NT2/D1 (cell line): ENCODE data around the gene ANKDD1B.

Experiments used
- DNase-seq: peaks from one replicate; pipeline ENCODE4 v3.0.0-alpha.2; 2011; ENCODE audit warnings: low read depth, low spot score
- H3K27me3 ChIP-seq: 2 replicates; pipeline ENCODE4 v1.6.0; 2011; ENCODE audit warnings: mild to moderate bottlenecking; ENCODE audit not compliant: insufficient read length, insufficient read depth
- H3K36me3 ChIP-seq: 2 replicates; pipeline ENCODE4 v1.6.1; 2011; ENCODE audit warnings: mild to moderate bottlenecking, low read length, mixed read lengths; ENCODE audit not compliant: insufficient read depth, insufficient read length
- H3K4me1 ChIP-seq: 2 replicates; pipeline ENCODE4 v1.5.1; 2011; ENCODE audit not compliant: insufficient read depth, insufficient read length
- H3K4me3 ChIP-seq: 2 replicates; pipeline ENCODE4 v1.5.1; 2011; ENCODE audit warnings: low read depth; ENCODE audit not compliant: insufficient read length
- H3K9ac ChIP-seq: 2 replicates; pipeline ENCODE4 v1.6.0; 2011; ENCODE audit warnings: low read depth; ENCODE audit not compliant: insufficient read length
- H3K9me3 ChIP-seq: 2 replicates; pipeline ENCODE4 v1.5.1; 2011; ENCODE audit warnings: mild to moderate bottlenecking, low read length; ENCODE audit not compliant: insufficient read depth
- SUZ12 ChIP-seq: IDR thresholded peaks from 2 replicates; pipeline ENCODE4 v1.6.1; 2011; ENCODE audit not compliant: insufficient read length, insufficient read depth; ENCODE audit errors: extremely low read depth
- YY1 ChIP-seq: IDR thresholded peaks from 2 replicates; pipeline ENCODE4 v1.6.1; 2011; ENCODE audit not compliant: insufficient read length, insufficient read depth
- ZNF274 ChIP-seq: IDR thresholded peaks from 2 replicates; pipeline ENCODE4 v1.6.1; 2011; ENCODE audit warnings: mild to moderate bottlenecking, low read depth, low read length

Gene ANKDD1B

DNA sequence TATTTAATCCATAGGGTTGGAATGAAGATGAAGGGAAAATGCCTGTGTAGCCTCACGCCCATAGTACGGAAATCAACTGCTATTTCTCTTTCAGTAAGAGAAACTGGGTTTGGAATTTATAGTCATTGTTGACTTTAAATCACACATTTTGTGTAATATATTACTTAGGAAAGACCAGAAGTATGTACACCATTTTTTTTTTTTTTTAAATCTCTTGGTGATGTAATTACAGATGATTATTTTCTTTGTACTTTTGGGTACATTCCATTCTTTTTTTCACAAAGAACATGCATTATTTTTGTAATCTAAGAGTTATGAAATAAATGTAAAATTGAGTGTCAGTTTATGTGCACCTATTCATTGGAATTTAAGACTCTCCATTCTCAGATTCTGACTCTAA, 60.3 kb downstream of the ANKDD1B start:
- peaks cover 5% of the 10 kb centered on the region for H3K4me1 ChIP-seq
- peaks cover 27% of the 10 kb centered on the region for H3K36me3 ChIP-seq
- no peak for DNase-seq
- H3K27me3 ChIP-seq: no peaks in the 10 kb centered on the region
- H3K9me3 ChIP-seq: no peaks in the 10 kb centered on the region
- no peak overlapping the region for H3K4me3 ChIP-seq
- H3K9ac ChIP-seq: no peak overlapping the region
- TF ChIP-seq YY1: no peak
- no peak for TF ChIP-seq ZNF274
- no peak for TF ChIP-seq SUZ12

DNA sequence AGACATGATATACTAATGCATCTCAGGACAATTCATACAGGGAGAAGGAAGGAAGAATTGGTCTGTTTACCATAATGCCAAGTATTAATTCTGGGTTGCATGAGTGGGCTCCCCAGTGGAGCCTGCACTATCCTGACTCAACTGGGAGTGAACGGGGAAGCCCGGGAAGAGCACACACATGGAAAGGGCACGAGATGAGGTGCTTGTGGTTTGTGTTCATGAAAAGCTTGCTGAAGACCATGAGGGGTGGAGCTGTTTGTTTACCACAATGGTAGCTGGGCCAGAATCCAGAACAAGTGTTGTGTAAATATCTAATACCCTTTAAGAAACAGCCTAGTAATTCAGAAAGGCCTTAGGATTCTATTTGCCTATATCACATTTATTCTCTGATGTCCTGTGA, 61.4 kb downstream of the ANKDD1B start:
- no peaks in the 10 kb centered on the region for H3K4me1 ChIP-seq
- H3K27me3 ChIP-seq: no peaks in the 10 kb centered on the region
- H3K9me3 ChIP-seq: no peaks in the 10 kb centered on the region
- TF ChIP-seq ZNF274 (no peak), SUZ12 (no peak), YY1 (no peak)
- peaks cover 29% of the 10 kb centered on the region for H3K36me3 ChIP-seq
- DNase-seq: no peak
- H3K4me3 ChIP-seq: no peak overlapping the region
- no peak overlapping the region for H3K9ac ChIP-seq

DNA sequence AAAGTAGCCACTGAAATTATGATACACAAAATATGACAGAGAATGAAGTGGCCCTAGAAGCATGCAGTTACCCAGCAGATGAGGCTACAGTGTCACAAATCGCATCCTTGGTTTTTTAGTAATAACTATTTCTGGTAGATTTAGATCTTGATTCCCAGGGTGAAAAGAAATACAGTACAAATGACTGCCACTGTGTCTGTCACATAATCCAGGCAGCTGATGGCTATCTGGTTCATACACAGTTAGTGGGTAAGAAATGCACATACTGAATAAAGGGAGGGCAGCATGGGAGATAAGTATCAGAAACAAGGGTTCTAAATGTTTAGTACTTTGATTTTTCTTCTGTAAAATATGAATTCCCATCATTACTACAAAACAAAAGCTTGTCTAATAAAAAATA, 64.5 kb downstream of the ANKDD1B start:
- H3K27me3 ChIP-seq: no peaks in the 10 kb centered on the region
- H3K9ac ChIP-seq: no peak overlapping the region
- H3K36me3 ChIP-seq: peaks cover 35% of the 10 kb centered on the region
- DNase-seq: no peak
- H3K4me3 ChIP-seq: no peak overlapping the region
- no peak for TF ChIP-seq YY1
- no peaks in the 10 kb centered on the region for H3K9me3 ChIP-seq
- no peaks in the 10 kb centered on the region for H3K4me1 ChIP-seq

- no peaks in the 10 kb centered on the region for H3K27me3 ChIP-seq
- TF ChIP-seq SUZ12: no peak
- no peak for TF ChIP-seq YY1
- no peak for TF ChIP-seq ZNF274
- no peaks in the 10 kb centered on the region for H3K9me3 ChIP-seq
- no peaks in the 10 kb centered on the region for H3K4me1 ChIP-seq
- H3K36me3 ChIP-seq: peaks cover 33% of the 10 kb centered on the region
- no peak for DNase-seq
- no peak overlapping the region for H3K9ac ChIP-seq
- no peak overlapping the region for H3K4me3 ChIP-seq
Observed at GRCh38 chr5:75677607-75678006, 66.4 kb downstream of the ANKDD1B start.

- no peak for DNase-seq
- no peak overlapping the region for H3K4me3 ChIP-seq
- H3K27me3 ChIP-seq: no peaks in the 10 kb centered on the region
- H3K9me3 ChIP-seq: no peaks in the 10 kb centered on the region
- no peak overlapping the region for H3K9ac ChIP-seq
- H3K4me1 ChIP-seq: no peaks in the 10 kb centered on the region
- H3K36me3 ChIP-seq: peaks cover 28% of the 10 kb centered on the region
- TF ChIP-seq YY1 (no peak), ZNF274 (no peak), SUZ12 (no peak)
Observed at GRCh38 chr5:75678155-75678554, 66.9 kb downstream of the ANKDD1B start.

DNA sequence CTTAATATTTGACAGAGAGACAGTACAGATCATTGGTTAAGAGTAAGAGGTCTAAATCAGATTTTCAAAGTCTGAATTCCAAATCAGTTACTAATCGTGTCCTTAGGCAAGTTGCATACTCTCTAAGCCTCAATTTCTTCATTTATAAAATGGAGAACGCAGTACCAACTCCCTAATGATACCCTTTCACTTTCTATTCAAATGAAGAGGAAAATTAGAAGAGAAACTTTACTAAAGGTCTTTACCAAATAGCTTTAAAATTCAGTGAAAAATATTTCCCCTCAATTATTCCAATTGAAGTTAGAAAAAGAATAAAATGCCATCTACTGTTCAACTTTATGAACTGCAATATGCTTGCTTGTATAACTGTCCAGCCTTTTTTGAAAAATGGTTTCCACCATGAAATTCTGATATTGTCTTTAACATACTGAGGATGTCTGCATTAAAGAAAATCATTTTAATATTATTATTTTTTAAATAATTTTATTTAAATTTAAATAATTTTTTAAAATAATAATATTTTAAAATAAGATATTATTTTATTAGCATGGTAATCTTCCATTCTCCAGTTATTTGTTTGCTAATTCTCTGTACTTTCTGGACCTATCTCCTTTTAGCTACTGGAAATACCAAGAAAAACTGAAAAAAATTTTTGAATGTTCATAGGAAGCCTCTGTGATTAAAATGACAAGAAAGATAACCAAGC, 70.0 kb downstream of the ANKDD1B start:
- no peak overlapping the region for H3K9ac ChIP-seq
- TF ChIP-seq YY1 (no peak), SUZ12 (no peak), ZNF274 (no peak)
- no peaks in the 10 kb centered on the region for H3K27me3 ChIP-seq
- DNase-seq: no peak
- no peaks in the 10 kb centered on the region for H3K9me3 ChIP-seq
- peaks cover 22% of the 10 kb centered on the region for H3K36me3 ChIP-seq
- H3K4me3 ChIP-seq: no peak overlapping the region
- H3K4me1 ChIP-seq: no peaks in the 10 kb centered on the region

DNA sequence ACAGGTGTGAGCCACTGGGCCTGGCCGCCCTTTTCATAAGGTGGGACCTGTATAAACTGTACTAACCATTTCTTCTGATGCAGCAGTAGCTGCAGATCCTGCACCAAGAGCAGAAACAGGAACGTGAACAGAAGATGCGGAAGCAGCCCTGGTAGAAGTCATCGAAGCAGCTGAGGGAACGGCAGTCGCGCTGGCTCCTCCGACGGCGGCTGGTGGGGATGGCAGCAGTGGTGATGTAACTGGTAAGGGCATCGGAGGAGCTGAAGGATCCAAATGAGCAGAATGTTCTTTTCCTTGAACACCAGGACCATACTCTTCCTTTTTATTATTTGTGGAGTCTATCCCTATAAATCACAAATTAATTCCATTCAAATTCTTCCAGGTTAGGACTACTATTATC, 73.9 kb downstream of the ANKDD1B start:
- H3K4me1 ChIP-seq: no peaks in the 10 kb centered on the region
- H3K36me3 ChIP-seq: peaks cover 30% of the 10 kb centered on the region
- DNase-seq: no peak
- no peaks in the 10 kb centered on the region for H3K27me3 ChIP-seq
- no peak overlapping the region for H3K4me3 ChIP-seq
- TF ChIP-seq ZNF274: no peak
- no peak for TF ChIP-seq YY1
- no peak for TF ChIP-seq SUZ12
- no peak overlapping the region for H3K9ac ChIP-seq
- H3K9me3 ChIP-seq: no peaks in the 10 kb centered on the region

GRCh38 chr5:75686480-75686879, 75.2 kb downstream of the ANKDD1B start:
- no peak for DNase-seq
- no peaks in the 10 kb centered on the region for H3K9me3 ChIP-seq
- H3K9ac ChIP-seq: no peak overlapping the region
- no peaks in the 10 kb centered on the region for H3K27me3 ChIP-seq
- H3K36me3 ChIP-seq: peaks cover 34% of the 10 kb centered on the region
- no peaks in the 10 kb centered on the region for H3K4me1 ChIP-seq
- H3K4me3 ChIP-seq: no peak overlapping the region
- TF ChIP-seq ZNF274: no peak
- no peak for TF ChIP-seq SUZ12
- TF ChIP-seq YY1: no peak
